Transverse colon (tissue), 1 donor: ENCODE measurements around the gene SPIRE2.

ENCODE experiments used
- EP300 ChIP-seq: sonication (generic); formaldehyde crosslinking; IDR thresholded peaks from one replicate; pipeline ENCODE4 v1.6.1; 2017; ENCODE audit warnings: antibody characterized with exemption, low read depth
- POLR2A ChIP-seq: fragments of 450-650 bp; IDR thresholded peaks from one replicate; pipeline ENCODE4 v1.6.1; 2016; ENCODE audit warnings: antibody characterized with exemption, mild to moderate bottlenecking, moderate library complexity

DNA sequence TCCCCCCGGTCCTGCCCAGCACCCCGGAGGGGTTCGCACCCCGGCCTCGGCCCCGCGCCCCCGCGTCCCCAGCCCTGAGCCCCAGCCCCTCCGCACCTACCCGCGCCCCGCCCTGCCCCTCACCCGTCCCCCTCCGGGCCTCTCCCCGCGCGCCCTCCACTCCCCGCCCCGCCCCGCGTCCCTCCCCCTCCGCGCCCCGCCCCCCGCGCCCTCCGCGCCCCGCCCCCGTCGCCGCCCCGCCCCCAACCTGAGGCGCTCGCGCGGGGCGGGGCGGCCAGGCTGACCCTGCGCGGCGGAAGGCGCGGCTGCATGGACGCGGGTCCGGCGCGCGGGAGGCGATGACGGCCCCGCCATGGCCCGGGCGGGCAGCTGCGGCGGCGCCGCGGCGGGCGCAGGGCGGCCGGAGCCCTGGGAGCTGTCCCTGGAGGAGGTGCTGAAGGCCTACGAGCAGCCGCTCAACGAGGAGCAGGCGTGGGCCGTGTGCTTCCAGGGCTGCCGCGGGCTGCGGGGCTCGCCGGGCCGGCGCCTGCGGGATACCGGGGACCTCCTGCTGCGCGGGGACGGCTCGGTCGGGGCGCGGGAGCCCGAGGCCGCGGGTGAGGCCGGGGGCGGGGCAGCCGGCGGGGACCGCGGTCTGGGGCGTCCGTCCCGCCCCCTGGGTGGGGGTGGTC, at the start of gene SPIRE2:
- no peak for TF ChIP-seq POLR2A
- TF ChIP-seq EP300: no peak
